GM19193 (cell line): ENCODE data around the gene CTTN.

Source experiments
- POLR2A ChIP-seq: IDR thresholded peaks from 4 replicates; pipeline ENCODE4 v1.6.1; 2011; ENCODE audit not compliant: insufficient read depth, insufficient read length; ENCODE audit errors: extremely low read depth

Gene CTTN

DNA sequence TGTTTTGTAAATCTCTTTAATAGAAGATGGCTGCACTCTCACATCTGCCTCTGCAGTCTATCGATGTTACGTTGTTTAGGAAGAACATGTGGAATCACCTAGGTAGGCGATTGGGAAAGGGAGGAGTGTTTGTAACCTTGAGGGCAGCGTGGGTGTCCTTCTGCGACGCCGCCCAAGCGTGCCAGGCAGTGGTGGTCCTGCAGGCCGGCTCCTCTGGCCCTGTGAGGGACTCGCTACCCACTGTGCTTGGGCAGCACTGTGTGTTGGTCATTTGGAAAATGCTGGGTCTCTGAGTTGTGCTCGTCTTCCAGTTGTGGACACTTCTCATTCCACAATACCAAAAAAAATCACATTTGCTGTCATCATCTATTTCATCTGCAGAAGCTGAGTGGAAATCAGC lies 29.1 kb downstream of the CTTN start:
- TF ChIP-seq POLR2A: no peak

DNA sequence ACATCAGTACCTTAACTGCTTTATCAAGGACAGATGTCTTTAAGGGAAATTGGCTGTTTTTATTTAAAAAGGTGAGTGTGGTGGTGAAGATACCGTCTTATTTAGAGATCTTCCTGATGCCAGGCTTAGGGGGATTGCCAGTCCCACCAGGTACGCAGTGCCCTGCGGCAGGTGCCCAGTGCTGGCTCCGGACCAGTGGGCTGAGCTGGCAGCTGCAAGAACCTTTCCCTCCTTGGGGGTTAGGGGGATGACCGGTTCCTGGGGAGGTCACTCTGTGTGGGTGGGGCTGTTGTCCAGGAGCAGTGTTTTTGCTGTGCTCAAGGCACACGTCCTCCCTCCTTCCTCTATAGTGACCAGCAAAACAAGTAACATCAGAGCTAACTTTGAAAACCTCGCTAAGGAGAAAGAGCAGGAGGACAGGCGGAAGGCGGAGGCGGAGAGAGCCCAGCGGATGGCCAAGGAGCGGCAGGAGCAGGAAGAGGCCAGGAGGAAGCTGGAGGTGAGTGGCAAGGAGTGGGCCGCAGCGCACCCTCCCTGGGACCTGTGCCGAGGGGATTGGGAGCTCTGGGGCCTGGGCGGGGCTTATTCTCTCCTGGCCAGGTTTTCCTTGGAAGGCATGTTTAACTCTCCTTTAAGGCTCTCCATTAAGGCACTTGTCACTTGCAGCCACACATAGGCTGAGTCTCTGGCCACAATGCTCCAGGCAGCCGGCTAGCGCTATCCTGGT lies 30.5 kb downstream of the CTTN start:
- no peak for TF ChIP-seq POLR2A

DNA sequence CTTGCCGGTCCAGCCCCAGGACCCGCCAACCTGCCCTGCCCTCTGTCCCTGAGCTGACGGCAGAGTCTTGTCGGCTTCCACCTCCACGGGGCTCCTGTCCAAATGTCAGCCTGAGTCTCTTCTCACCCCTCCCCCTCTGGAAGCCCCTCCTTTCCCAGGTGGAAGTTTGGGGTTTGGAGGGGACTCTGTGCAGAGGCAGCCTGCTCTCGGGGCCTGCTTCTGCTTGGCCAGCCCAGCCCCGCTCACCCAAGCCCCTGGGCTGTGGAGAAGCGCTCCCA lies 31.0 kb downstream of the CTTN start:
- TF ChIP-seq POLR2A: no peak

DNA sequence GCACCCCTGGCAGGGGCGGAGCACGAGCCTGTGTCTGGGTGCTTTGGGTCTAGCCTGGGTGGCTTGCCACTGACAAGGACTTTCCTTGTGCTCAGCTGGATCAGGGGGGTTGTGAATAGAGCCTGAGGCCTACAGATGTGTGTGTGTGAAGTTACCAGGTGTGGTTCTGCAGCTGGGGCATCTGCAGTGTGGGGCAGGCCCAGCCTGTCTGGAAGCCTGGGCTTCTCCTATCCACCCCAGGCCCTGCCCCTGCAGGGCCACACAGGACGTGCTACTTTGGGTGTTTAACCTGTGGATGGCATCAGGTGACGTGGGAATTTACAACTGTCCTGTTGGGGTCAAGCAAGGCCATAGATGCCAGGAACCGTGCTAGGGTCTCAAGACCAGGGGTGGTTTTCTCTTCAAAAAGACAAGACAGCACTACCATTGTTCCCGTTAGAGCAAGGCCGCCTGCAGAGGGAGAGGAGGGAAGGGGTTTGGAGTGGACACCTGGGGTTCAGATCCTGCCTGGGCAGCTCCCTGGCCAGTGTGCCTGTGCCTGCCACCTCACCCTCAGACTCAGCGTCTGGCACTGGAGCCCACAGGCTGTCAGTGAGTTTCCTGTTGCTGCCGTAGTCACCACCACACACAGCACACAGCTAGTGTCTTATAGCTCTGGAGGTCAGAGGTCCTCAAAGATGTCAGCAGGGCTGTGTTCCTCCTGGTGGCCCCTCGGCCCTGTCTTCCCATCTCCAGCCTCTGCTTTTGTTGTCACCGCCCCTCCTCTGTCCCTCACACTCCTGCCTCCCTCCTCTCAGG lies 31.6 kb downstream of the CTTN start:
- no peak for TF ChIP-seq POLR2A

DNA sequence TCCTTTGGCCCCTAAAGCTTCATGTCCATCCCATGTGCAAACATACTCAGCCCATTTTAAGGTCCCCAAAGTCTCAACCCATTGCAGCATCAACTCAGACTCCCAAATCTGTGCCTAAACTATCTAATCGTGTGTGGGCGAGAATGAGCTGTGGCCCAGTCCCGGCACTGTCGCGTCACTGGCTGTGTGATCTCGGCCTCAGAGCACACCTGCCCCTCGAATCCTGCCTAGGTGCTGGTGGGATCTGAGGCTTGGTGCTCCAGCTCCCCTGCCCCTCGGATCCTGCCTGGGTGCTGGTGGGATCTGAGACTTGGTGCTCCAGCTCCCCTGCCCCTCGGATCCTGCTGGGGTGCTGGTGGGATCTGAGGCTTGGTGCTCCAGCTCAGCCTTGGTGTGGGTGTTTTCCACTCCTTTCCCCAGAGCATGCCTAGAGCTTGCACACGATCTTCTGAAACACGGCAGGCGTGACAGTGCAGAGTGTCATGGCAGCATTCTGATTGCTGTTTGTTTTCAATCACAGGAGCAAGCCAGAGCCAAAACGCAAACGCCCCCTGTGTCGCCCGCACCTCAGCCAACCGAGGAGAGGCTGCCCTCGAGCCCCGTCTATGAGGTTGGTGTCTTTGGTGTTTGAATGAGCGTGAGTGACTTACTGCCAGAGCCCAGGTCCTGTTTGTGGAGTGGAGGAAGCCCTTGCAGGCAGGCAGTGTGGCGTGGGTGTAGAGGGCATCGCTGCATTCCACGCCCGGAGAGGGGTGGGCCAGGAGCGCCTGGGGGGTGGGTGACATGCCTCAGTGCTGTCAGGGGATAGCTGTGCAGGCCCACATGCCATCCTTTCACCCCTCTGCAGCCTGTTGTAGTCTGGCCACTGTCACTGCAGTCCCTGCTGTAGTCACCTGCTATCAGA lies 32.6 kb downstream of the CTTN start:
- no peak for TF ChIP-seq POLR2A

DNA sequence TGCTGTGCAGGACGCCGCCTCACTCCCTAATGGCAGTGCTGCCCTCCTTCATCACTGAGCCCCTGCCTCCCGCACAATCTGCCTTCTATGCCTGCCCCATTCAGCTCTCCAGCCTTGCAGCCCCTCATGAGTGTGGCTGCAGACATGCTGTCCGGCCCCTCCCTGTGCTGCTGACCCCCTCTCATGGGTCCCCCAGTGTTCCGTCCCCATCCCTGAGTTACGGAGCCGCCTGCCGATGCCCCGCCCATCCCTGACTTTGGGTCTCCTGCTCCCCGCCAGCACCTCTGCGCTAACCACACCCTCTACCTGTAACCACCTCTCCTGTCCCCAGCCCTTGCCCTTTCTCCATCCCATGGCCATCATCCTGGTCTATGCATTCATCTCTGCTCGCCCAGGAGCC lies 33.3 kb downstream of the CTTN start:
- TF ChIP-seq POLR2A: no peak

DNA sequence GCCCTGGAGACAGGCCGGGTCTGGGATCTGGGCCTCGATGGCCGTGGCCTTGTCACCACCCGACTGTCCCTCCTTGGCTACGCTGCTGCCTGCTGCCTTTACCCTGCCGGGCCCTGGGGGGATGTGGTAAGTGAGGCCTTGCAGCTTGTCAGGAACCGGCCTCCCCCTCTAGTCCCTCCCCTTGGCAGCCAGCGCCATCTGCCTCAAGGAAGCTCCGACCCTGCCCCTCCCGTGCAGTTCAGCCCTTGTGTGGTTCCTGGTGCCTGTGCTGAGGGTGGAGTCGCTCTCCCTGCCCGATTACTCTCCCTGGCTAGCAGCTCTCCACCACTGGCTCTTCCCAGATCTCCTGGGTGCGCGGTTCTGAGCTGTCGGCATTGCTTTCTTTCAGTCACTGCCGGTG lies 33.7 kb downstream of the CTTN start:
- no peak for TF ChIP-seq POLR2A

DNA sequence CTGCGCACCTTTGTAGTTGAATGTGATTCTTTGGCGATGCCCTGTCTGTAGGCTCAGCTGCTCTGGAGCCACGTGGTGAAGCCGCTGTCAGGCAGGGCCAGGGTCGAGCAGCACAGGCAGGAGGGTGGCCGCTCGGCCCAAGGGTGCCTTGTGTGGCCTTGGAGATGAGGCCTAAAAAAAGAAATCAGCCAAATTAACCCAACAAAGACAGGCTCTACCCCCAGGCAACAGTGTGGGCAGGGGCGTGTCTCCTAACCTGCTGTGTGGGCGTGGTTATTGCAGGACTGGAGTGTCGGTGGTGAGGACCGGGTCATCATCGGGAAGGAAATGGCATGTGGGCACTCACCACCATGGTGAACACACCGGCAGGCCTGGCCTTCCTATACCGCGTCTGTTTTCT lies 34.3 kb downstream of the CTTN start:
- no peak for TF ChIP-seq POLR2A

DNA sequence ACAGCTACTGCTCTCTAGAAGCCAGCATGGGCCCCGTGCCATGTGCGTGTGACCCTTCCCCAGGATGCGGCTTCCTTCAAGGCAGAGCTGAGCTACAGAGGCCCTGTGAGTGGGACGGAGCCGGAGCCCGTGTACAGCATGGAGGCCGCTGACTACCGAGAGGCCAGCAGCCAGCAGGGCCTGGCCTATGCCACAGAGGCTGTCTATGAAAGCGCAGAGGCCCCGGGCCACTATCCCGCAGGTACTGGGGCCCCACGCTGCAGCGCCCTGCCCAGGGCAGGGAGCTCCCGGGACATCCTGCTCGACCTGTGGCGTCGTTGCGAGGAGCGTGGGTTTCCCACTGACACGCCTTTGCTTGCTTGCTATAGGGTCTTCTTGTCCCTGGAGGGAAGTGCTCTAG lies 34.7 kb downstream of the CTTN start:
- TF ChIP-seq POLR2A: no peak

DNA sequence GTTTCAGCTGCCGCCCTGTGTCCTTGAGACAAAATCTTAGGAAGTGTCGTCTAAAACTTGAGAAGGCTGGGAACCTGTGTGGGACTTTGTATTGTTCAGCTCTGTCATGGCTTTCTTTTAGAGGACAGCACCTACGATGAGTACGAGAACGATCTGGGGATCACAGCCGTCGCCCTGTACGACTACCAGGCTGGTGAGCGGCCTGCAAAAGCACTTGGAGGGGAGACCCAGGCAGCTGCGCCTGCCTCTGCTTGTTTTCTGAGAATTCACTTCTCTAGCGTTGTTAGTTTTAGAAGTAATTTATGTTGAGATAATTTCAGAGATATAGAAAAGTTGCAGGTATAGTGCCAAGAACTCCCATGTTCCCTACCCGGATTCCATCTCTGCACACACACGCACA lies 35.2 kb downstream of the CTTN start:
- no peak for TF ChIP-seq POLR2A

DNA sequence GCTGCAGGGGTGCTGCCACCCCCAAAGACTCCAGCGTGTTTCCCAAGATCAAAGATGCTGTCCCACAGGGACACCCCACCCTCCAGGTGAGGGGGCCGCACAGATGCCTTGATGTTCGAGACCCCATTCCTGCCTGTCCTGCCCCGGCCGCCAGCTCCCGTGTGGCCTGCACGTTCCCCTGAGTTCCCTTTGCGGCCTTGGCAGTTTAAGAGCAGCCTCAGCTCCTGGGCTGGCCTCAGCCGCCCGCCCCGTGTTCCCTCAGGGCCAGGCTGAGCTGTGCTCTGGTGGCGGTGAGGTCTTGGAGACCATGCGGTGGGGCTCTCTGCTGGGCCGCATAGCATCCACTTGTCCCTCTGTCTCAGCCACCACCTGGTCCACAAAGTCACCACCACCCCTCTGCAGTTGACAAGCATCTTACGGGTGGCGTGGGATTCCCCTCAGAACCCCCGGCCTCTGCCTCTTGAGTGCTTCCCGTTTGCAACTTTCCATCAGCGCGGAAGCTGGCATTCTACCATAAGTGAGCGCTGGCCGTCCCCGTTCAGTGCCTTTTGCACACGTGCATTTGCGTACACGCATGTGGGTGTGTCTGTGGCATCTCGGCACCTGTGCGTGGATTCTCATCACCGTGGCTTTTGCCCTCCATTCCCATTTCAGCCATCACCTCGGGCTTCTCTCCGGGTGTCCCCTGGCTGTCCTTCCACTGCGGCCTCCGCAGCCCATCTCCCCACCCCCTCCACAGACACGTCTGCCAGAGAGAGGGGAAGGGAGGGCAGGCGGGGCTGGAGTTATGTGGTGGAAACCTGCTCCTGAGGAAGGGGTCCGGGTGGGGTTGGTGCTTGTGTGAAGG lies 35.9 kb downstream of the CTTN start:
- no peak for TF ChIP-seq POLR2A

DNA sequence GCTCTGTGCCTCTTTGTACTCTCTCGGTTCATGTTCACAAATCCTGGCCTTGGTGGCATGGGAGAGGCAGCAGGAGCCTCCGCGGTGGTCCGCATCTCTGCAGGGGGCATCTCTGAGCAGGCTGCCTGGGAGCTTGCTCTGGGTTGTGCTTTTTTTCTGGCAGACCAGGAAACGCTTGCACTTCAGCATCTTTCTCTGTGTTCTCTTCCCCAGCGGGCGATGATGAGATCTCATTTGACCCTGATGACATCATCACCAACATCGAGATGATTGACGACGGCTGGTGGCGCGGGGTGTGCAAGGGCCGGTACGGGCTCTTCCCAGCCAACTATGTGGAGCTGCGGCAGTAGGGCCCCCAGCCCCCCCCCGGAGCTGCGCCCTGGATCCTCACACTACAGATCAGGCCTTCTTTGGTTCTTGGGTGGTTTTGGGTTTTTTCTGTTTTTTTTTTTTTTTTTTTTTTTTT lies 36.5 kb downstream of the CTTN start:
- TF ChIP-seq POLR2A: no peak

DNA sequence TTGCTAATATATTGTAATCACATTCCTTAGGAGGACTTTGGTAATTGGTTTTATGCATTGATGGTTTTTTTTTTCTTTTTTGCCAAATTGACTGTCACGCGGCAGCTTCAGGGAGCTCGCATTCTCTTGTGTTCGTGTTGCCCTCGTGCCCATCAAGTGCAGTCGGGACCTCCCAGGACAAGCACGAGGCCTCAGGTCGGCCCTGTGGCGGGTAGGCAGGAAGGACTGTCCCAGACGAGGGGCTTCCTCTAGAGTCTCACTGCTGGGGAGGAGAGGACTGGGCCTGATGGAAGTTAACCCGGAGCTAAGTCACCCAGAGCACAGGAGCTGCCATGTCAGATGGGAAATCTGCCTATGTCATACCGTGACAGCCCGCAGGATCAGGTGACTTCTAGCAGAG lies 37.0 kb downstream of the CTTN start:
- TF ChIP-seq POLR2A: no peak

DNA sequence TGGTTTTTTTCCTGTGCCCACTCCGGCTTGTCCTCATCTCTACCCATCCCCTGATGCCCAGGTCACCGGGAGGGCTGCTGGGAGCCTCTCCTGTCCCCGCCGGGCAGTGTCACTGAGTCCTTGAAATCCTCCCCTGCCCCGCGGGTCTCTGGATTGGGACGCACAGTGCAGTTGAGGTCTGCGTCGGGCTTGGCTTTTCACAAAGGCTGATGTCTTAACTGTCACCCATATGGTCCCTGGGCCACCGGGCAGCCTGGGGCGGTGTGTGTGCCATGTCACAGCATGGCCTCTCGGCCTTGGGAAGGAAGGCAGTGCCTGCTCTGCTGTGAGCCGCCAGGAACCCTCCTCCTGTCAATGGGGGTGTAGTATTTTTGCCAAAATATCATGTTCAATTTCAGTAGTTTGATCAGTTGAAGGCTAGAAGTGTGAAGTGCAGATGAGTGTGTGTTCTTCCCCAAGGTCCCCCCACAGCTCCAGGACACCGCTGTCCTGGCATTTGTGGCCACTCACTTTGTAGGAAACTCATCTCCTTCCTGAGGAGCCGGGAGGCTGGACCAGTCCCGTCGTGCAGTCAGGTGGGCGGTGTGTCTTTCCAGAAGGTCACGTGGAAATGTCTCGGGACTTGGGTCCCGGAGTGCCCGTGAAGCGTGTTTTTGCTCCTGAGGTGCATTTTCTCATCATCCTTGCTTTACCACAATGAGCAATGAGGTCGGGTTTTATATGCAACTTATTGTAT lies 37.6 kb downstream of the CTTN start:
- TF ChIP-seq POLR2A: no peak
